ENCODE data around the gene GLB1L3.

- TF ChIP-seq YY1 (IDR thresholded peaks at IDR 0.05; ENCODE audit: extremely low read depth, insufficient replicate concordance, low read depth, low read length), result no peak
- no peak for TF ChIP-seq CTCF (IDR thresholded peaks at IDR 0.05 in 2 of 3, conservative IDR thresholded peaks at IDR 0.05 in 1 of 3; ENCODE audit: borderline replicate concordance in 1 of 3, insufficient read depth in 1 of 3, low read depth in 2 of 3, low read length in 2 of 3)
- no peak for TF ChIP-seq POLR2AphosphoS5 (IDR thresholded peaks at IDR 0.05; ENCODE audit: low read depth, low read length)
Measured at GRCh38 chr11:134266440-134266839, 9.7 kb upstream of the GLB1L3 start.
